KOPT-K1 (cell line): ENCODE data around the gene CCDC71.

Experiments
- H3K27ac ChIP-seq: fragments of 200-600 bp; sonication (generic); 2 replicates; pipeline ENCODE4 v1.5.1; 2016; ENCODE audit warnings: antibody characterized with exemption, mild to moderate bottlenecking, low read depth, low read length; ENCODE audit not compliant: poor library complexity, severe bottlenecking
- H3K36me3 ChIP-seq: fragments of 200-600 bp; sonication (generic); 2 replicates; pipeline ENCODE4 v1.5.1; 2017; ENCODE audit warnings: antibody characterized with exemption, mild to moderate bottlenecking, low read length, moderate library complexity; ENCODE audit not compliant: insufficient read depth
- H3K9me3 ChIP-seq: fragments of 200-600 bp; sonication (generic); 2 replicates; pipeline ENCODE4 v1.5.1; 2017; ENCODE audit warnings: antibody characterized with exemption, low read length, mild to moderate bottlenecking; ENCODE audit not compliant: insufficient read depth, poor library complexity, severe bottlenecking

The CCDC71 gene

DNA sequence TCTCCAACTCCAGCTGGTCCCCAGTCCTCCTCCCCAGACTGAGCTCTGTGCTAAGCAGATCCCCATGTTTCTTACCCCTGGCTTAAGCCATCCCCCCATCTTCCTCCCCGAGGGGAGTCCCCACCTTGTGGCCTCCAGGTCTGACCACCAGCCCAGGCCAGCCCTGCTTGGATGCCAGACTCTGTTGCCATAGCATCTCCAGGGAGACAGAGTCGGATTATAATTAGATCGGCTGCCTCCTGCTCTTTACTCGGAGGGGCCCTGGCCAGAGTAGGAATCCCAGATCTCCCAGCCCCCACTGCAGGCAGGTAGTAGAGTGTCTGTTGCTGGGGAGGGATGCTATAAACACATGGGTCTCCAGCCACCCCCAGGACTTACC lies 7.7 kb upstream of the CCDC71 start:
- Histone ChIP-seq H3K9me3 (no peaks in the 10 kb centered on the region), H3K36me3 (no peaks in the 10 kb centered on the region), H3K27ac (no peak overlapping the region)

- no peak overlapping the region for H3K27ac ChIP-seq
- no peaks in the 10 kb centered on the region for H3K36me3 ChIP-seq
- H3K9me3 ChIP-seq: no peaks in the 10 kb centered on the region
Observed at GRCh38 chr3:49173116-49173791, 7.1 kb upstream of the CCDC71 start.

DNA sequence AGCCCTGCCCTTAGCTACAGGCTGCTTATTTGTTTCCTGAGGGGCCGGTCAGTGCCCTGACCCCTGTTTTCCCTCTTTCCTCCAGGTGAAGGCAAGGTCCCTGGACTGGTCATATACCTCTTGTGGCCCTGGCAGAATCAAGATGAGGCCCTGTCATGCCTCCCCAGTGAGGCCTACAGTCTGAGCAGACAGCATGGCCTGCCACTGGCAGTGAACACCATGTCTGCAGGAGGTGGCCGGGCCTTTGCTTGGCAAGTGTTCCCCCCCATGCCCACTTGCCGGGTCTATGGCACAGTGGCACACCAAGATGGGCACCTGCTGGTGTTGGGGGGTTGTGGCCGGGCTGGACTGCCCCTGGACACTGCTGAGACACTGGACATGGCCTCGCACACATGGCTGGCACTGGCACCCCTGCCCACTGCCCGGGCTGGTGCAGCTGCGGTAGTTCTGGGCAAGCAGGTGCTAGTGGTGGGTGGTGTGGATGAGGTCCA lies 6.5 kb upstream of the CCDC71 start:
- Histone ChIP-seq H3K36me3 (no peaks in the 10 kb centered on the region), H3K9me3 (no peaks in the 10 kb centered on the region), H3K27ac (no peak overlapping the region)

DNA sequence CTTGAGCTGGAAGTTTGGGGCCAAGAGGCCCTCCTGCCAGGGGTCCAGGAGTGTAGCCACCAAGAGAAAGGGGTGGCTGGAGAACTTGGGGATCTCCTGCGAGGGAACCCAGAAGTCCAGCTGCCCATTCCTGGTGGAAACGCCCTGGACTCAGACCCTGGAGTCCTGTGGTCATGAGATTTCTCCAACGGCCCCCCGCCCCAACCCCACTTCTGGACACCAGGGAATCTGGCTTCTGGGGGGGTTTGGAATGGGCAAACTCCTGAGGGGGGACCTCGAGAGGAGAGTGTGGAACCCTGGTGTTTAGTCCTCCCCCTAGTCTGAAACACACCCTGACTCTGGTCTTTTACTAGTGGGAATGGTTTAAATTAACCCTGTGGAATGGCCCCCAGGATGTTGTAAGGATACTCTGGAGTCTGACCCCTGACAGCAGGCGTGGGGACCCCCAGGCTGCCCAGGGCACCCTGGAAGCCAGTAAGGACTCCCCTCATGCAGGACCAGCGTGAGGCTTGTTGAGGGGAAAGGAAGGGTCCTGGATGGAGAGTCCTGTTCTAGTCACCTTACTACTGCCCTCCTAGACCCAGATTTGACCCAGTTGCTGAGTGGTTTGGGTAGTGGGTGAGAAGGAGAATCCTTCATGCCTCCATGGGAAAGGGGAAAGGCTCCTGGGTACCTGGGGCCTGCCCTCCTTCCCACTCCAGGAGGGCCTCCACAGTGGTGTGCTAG lies 5.8 kb upstream of the CCDC71 start:
- H3K9me3 ChIP-seq: no peaks in the 10 kb centered on the region
- H3K36me3 ChIP-seq: no peaks in the 10 kb centered on the region
- no peak overlapping the region for H3K27ac ChIP-seq

DNA sequence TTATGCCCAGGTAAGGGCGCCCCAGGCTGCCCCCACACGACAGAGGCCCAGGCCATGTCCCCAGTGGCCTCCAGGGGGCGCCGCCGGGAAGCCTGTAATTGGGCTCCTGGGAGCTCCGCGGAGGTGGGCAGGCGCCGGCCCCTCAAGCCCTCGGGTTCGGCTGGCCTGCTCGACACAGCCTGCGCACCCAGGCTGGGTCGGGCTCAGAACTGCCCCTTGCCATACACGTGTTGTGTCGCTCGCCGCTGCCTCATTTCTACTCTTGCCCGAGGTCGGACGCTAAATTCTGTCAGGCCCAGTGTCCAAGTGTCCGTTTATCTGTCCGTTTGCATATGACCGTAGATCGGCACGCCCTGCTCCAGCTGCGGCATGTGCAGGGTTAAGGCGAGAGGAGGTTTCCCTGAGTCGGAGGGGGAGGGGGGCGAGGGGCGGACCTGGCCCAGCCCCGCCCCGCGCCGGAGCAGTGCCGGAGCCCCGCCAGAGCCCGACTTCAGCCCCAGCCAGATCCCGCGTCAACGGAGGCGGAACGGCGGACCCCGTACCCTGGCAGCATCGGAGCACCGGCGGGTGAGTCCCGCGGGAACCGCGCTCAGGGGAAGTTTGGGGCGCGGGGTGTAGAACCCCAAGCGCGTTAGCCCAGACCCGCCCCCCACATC lies 5.1 kb upstream of the CCDC71 start, which contains the start of gene KLHDC8B:
KLHDC8B (plus strand) TSS at position 480 of the 656 bp plus-strand sequence. CDS start 1,172 bp downstream, outside the sequence.
- H3K27ac ChIP-seq: no peak within 1 kb of the TSS
- peaks cover 6% of the 10 kb centered on the region for H3K9me3 ChIP-seq
- no peaks in the 10 kb centered on the region for H3K36me3 ChIP-seq

GRCh38 chr3:49170744-49171118 lies 4.6 kb upstream of the CCDC71 start:
- H3K27ac ChIP-seq: no peak overlapping the region
- H3K36me3 ChIP-seq: no peaks in the 10 kb centered on the region
- H3K9me3 ChIP-seq: peaks cover 6% of the 10 kb centered on the region

DNA sequence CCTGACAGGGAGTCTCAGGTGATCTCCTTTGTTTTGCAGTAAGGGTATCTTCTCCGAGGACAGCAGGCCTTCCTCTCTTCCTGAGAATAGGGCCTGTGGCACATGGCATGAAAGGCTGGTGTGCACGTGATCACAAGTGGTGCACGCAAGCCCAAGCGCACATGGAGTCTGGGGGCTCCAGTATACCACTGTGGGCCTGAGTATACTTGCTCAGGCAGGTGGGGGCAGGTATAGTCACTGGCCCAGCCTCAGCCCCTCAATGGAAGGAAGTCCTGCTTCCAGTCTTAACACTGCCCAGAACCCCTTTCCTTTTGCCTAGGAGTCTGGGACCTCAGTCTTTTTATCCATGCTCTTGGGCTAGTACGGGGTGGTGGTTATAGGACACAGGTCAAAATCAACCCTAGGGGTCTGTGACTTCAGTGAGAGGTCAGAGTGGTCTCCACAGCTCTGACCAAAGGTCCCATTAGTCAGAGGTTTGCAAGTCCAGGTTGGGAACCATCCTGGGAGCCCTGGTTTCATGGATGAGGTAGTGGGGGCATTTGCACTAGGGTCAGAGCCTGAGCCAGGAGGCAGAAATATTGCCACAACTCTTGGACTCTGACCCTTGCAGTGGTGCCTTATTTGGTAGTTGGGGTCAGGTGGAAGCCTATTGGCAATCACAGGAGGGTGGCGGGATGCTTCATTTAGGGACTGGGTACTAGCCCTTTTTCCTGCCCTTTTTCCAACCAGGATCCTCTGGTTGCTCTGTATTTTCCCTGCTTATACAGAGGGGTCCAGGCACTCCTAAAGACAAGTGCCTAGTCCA lies 823 bp upstream of the CCDC71 start:
- Histone ChIP-seq H3K9me3 (peaks cover 6% of the 10 kb centered on the region), H3K36me3 (peaks cover 24% of the 10 kb centered on the region), H3K27ac (no peak overlapping the region)

DNA sequence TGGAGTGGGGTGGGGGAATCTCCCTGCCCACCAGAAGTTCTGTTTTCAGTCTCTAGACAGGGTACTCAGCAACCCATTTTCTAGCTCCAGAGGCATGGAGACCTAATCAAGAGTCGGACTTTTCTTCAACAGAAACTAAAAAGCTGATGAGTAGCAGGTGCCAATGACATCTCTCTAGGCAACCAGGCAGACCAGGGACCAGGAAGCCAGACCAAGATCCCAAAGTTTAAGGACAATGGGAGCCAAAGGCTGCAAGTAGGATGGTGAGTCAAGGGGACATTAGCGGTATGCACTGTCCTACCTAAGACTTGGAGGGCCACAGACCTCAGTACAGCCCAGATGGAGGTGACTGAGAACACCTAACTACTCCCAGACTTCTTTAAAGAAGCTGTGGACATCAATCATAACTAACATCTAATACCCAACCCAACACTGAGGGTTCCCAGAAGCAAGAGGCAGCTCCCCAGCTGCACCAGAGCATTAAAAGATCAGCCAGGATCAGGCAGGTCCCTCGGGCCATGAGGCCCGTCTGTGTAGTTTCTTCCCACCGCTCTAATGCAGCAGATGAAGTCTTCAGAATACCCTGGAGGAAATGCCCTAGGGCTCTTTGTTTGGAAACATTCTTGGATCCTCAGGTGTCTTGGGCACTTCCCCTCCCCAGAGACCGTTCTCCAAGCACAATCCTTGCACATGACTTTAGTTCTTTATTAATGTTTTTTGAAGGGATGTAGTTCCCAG lies 979 bp downstream of the CCDC71 start:
- H3K9me3 ChIP-seq: peaks cover 6% of the 10 kb centered on the region
- H3K36me3 ChIP-seq: peaks cover 24% of the 10 kb centered on the region
- peak overlapping the region; percentile 66 for H3K27ac ChIP-seq

GRCh38 chr3:49163609-49164008 lies 2.5 kb downstream of the CCDC71 start:
- Histone ChIP-seq H3K9me3 (peaks cover 6% of the 10 kb centered on the region), H3K36me3 (peaks cover 24% of the 10 kb centered on the region), H3K27ac (no peak overlapping the region)

DNA sequence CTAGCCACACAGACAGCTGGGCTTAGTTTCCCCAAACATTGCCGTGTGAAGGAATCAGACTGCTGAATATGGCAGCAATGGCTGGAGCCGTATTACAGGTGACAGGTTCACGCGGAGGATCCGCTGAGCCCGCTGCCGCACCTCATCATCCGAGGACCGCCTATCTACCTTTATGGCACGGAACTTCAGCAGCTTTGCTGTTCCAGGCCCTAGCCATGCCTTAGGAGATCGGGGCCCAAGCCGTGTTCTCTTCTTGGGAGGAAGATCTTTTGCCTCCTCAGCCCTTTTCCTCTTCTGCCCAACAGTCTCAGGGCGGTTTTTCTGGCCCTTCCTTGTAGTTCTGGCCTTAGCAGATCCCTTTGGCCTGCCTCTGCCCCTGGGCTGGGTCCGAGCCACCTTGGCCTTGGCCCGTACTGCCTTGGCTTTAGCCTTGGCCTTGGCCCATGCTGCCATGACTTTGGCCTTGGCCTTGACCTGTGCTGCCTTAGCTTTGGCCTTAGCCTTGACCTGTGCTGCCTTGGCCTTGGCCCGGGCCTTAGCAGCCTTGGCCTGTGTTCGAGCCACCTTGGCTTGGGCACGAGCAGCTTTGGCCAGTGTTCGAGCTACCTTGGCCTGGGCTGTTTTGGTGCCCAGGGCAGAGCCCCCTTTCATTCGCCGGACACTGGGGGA lies 3.2 kb downstream of the CCDC71 start:
- Histone ChIP-seq H3K27ac (no peak overlapping the region), H3K9me3 (peaks cover 6% of the 10 kb centered on the region), H3K36me3 (peaks cover 24% of the 10 kb centered on the region)

DNA sequence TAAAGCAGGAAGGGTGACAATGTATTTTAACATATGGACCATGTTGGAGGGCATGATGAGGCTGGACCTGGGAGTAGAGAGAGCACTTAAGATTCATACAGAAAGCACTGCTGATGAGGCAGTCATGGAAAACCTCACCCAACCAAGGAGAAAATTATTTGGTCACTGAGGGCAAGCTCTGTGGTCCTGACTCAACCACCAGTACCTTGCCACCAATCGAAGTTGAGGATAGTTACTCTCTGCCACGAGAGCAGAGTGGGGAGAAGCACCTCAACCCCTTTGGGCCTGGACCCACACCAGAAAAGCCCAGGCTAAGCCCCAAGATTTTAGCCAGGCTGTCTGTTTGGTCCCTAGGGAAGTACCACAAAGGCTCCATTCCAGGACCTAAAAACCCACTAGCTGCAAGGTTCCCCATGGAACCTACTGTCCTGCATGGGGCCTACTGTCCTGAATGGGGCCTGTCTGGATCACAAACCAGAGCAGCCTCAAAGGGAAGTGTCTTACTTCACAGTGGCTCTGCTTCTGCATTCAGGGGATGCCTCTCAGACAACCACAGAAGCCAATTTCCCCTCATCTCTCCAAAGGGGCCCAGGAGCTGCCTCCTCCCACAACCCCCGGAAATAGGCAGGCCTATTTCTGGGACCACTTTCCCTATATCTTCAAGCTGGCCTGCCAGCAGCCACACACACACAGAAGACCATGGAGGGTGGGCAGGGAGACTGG lies 4.2 kb downstream of the CCDC71 start:
- no peak overlapping the region for H3K27ac ChIP-seq
- peaks cover 24% of the 10 kb centered on the region for H3K36me3 ChIP-seq
- H3K9me3 ChIP-seq: peaks cover 6% of the 10 kb centered on the region

- Histone ChIP-seq H3K9me3 (no peaks in the 10 kb centered on the region), H3K36me3 (peaks cover 24% of the 10 kb centered on the region)
Observed at GRCh38 chr3:49161197-49161596, 4.9 kb downstream of the CCDC71 start.

DNA sequence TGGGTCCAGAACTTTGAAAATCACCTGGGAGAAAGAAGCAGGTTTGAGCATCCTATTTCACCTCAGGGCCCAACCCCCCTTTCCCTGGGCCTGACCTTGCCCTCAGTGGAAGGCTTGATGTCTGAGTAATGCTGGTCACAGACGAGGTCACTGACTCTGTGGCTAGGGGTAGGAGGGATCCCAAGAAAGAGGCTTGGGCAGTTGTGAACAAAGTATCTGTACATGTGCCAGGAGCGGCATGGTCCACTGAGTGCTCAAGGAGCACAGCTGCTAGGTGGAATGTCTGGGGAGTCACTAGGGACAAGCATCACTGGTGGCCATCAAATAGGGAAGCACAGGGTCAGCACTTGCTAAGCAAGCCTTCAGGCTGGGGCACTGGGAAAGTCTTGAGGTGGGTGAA lies 7.3 kb downstream of the CCDC71 start:
- Histone ChIP-seq H3K9me3 (no peaks in the 10 kb centered on the region), H3K27ac (no peak overlapping the region), H3K36me3 (peaks cover 13% of the 10 kb centered on the region)

More at GRCh38 chr3:49161197-49161596, 4.9 kb downstream of the CCDC71 start:
- no peak overlapping the region for H3K27ac ChIP-seq
